ENCODE measurements around the gene CBX1. TPM values are rescaled to one million over a fixed set of nuclear protein-coding genes. Genes with fewer than 3 reads are reported as not detected.
A peak's percentile ranks its signal among the peaks of the same experiment; 100 is the strongest.

Gene CBX1
- total RNA-seq, 3 donors from 2014 or later, result 53.2 to 64.4 (median 60.8) TPM

- H3K4me3 Mint-ChIP-seq, result peak overlapping the region; percentile 42
- DNase-seq, result no peak
- ATAC-seq, result peak; percentile 67 to 82
- H3K9me3 Mint-ChIP-seq, result no peaks in the 10 kb centered on the region
- peaks cover 52% of the 10 kb centered on the region for H3K4me1 Mint-ChIP-seq (ENCODE audit: low read depth)
- no peaks in the 10 kb centered on the region for H3K27me3 Mint-ChIP-seq (ENCODE audit: low read depth)
- H3K36me3 Mint-ChIP-seq (ENCODE audit: insufficient read depth), result peaks cover 57% of the 10 kb centered on the region
Observed at GRCh38 chr17:48055531-48056245, 45.6 kb downstream of the CBX1 start.

GRCh38 chr17:48054238-48055185 is 46.8 kb downstream of the CBX1 start:
- ATAC-seq (no peak), DNase-seq (no peak)
- Mint-ChIP-seq H3K9me3 (no peaks in the 10 kb centered on the region), H3K4me1 (ENCODE audit: low read depth) (peaks cover 62% of the 10 kb centered on the region), H3K4me3 (peak overlapping the region; percentile 42), H3K36me3 (ENCODE audit: insufficient read depth) (peaks cover 55% of the 10 kb centered on the region), H3K27me3 (ENCODE audit: low read depth) (no peaks in the 10 kb centered on the region)

GRCh38 chr17:48053758-48054237 is 47.5 kb downstream of the CBX1 start:
- Mint-ChIP-seq H3K4me1 (ENCODE audit: low read depth) (peaks cover 65% of the 10 kb centered on the region), H3K36me3 (ENCODE audit: insufficient read depth) (peaks cover 48% of the 10 kb centered on the region), H3K9me3 (no peaks in the 10 kb centered on the region), H3K4me3 (no peak overlapping the region), H3K27me3 (ENCODE audit: low read depth) (no peaks in the 10 kb centered on the region)
- ATAC-seq (no peak), DNase-seq (no peak)

- DNase-seq (no peak), ATAC-seq (no peak)
- H3K4me3 Mint-ChIP-seq, result no peak overlapping the region
- peaks cover 65% of the 10 kb centered on the region for H3K4me1 Mint-ChIP-seq (ENCODE audit: low read depth)
- no peaks in the 10 kb centered on the region for H3K27me3 Mint-ChIP-seq (ENCODE audit: low read depth)
- no peaks in the 10 kb centered on the region for H3K9me3 Mint-ChIP-seq
- H3K36me3 Mint-ChIP-seq (ENCODE audit: insufficient read depth), result peaks cover 41% of the 10 kb centered on the region
Observed at GRCh38 chr17:48052956-48053757, 48.1 kb downstream of the CBX1 start.

GRCh38 chr17:48051706-48052486 is 49.4 kb downstream of the CBX1 start:
- no peak for DNase-seq

GRCh38 chr17:48051283-48051682 is 50.0 kb downstream of the CBX1 start:
- Mint-ChIP-seq H3K27me3 (ENCODE audit: low read depth) (no peaks in the 10 kb centered on the region), H3K9me3 (no peaks in the 10 kb centered on the region), H3K4me1 (ENCODE audit: low read depth) (peaks cover 70% of the 10 kb centered on the region), H3K4me3 (peak overlapping the region; percentile 48), H3K36me3 (ENCODE audit: insufficient read depth) (peaks cover 34% of the 10 kb centered on the region)
- no peak for ATAC-seq
- no peak for DNase-seq

More at GRCh38 chr17:48051706-48052486, 49.4 kb downstream of the CBX1 start:
- Mint-ChIP-seq H3K9me3 (no peaks in the 10 kb centered on the region), H3K36me3 (ENCODE audit: insufficient read depth) (peaks cover 39% of the 10 kb centered on the region), H3K4me3 (peak overlapping the region; percentile 48), H3K27me3 (ENCODE audit: low read depth) (no peaks in the 10 kb centered on the region), H3K4me1 (ENCODE audit: low read depth) (peaks cover 69% of the 10 kb centered on the region)
- no peak for ATAC-seq

GRCh38 chr17:48048384-48049126 is 52.7 kb downstream of the CBX1 start:
- ATAC-seq, result peak; percentile 30 to 35
- no peak for DNase-seq
- Mint-ChIP-seq H3K4me1 (ENCODE audit: low read depth) (peaks cover 57% of the 10 kb centered on the region), H3K36me3 (ENCODE audit: insufficient read depth) (peaks cover 22% of the 10 kb centered on the region), H3K27me3 (ENCODE audit: low read depth) (no peaks in the 10 kb centered on the region), H3K4me3 (peak overlapping the region; percentile 92), H3K9me3 (no peaks in the 10 kb centered on the region)

GRCh38 chr17:48047741-48048383 is 53.4 kb downstream of the CBX1 start, which contains the start of gene NFE2L1:
Gene NFE2L1 (plus strand): TSS chr17:48048359. CDS start chr17:48051119, 2,760 bp downstream.
- peaks cover 50% of the 10 kb centered on the region for H3K4me1 Mint-ChIP-seq (ENCODE audit: low read depth)
- peak; percentile 96 to 97 for ATAC-seq
- peak within 1 kb of the TSS; percentile 92 for H3K4me3 Mint-ChIP-seq
- H3K36me3 Mint-ChIP-seq (ENCODE audit: insufficient read depth), result peaks cover 18% of the 10 kb centered on the region
- no peaks in the 10 kb centered on the region for H3K27me3 Mint-ChIP-seq (ENCODE audit: low read depth)
- DNase-seq, result peak; percentile 95
- H3K9me3 Mint-ChIP-seq, result no peaks in the 10 kb centered on the region

- Mint-ChIP-seq H3K4me1 (ENCODE audit: low read depth) (peaks cover 44% of the 10 kb centered on the region), H3K36me3 (ENCODE audit: insufficient read depth) (peaks cover 13% of the 10 kb centered on the region), H3K4me3 (peak overlapping the region; percentile 92), H3K9me3 (no peaks in the 10 kb centered on the region), H3K27me3 (ENCODE audit: low read depth) (no peaks in the 10 kb centered on the region)
- ATAC-seq (no peak), DNase-seq (no peak)
Observed at GRCh38 chr17:48047113-48047740, 54.1 kb downstream of the CBX1 start.

GRCh38 chr17:48046296-48046695 is 55.0 kb downstream of the CBX1 start:
- Mint-ChIP-seq H3K27me3 (ENCODE audit: low read depth) (no peaks in the 10 kb centered on the region), H3K4me1 (ENCODE audit: low read depth) (peaks cover 35% of the 10 kb centered on the region), H3K36me3 (ENCODE audit: insufficient read depth) (peaks cover 10% of the 10 kb centered on the region), H3K4me3 (peak overlapping the region; percentile 92), H3K9me3 (no peaks in the 10 kb centered on the region)
- ATAC-seq (no peak), DNase-seq (no peak)

GRCh38 chr17:48045316-48046001 is 55.8 kb downstream of the CBX1 start:
- Mint-ChIP-seq H3K9me3 (no peaks in the 10 kb centered on the region), H3K36me3 (ENCODE audit: insufficient read depth) (peaks cover 3% of the 10 kb centered on the region), H3K4me3 (peak overlapping the region; percentile 14), H3K4me1 (ENCODE audit: low read depth) (peaks cover 27% of the 10 kb centered on the region), H3K27me3 (ENCODE audit: low read depth) (no peaks in the 10 kb centered on the region)
- no peak for ATAC-seq
- no peak for DNase-seq

- Mint-ChIP-seq H3K9me3 (no peaks in the 10 kb centered on the region), H3K36me3 (ENCODE audit: insufficient read depth) (no peaks in the 10 kb centered on the region), H3K27me3 (ENCODE audit: low read depth) (no peaks in the 10 kb centered on the region), H3K4me3 (no peak overlapping the region), H3K4me1 (ENCODE audit: low read depth) (peaks cover 21% of the 10 kb centered on the region)
- DNase-seq (no peak), ATAC-seq (no peak)
Observed at GRCh38 chr17:48044851-48045250, 56.4 kb downstream of the CBX1 start.

All from activated T-cell treated with anti-CD3 and anti-CD28 coated beads, Interleukin-2, amount 50 U/mL, for 4 hours (primary cell).